Left cardiac atrium (tissue), 2 donors: Measurements from ENCODE around the gene KCNJ16. TPM values are rescaled to one million over a fixed set of nuclear protein-coding genes. Genes with fewer than 3 reads are reported as not detected.

Source experiments
- total RNA-seq, 2 donors: library from RNA; stranded (reverse); fragmentation: NEBNext Ultra II Directional; extraction: Animal tissue kit (Norgen Biotek cat#: 25700); gene quantifications; one replicate each; pipeline ENCODE4 v1.2.1, GENCODE V29; 2021
- donor health status: DM: no; HTN: yes; CAD: no; lungs with severe emphysema.
- donor health status: DM: yes; HTN: yes; CAD: no.

Gene KCNJ16
- total RNA-seq, 2 donors from 2014 or later, result not detected

Other genes with a start within 250 kb of the KCNJ16 start
- gene KCNJ2, start 94.3 kb downstream of the KCNJ16 start, total RNA-seq, result 1 to 10 TPM; 4.8 to 5.7 TPM